Measurements from ENCODE around the gene LTO1. TPM values are rescaled to one million over a fixed set of nuclear protein-coding genes. Genes with fewer than 3 reads are reported as not detected.

LTO1 gene
- total RNA-seq, 1 experiment from 2014 or later, result 27.5 TPM

- TF ChIP-seq JUN (CRISPR knock-in tag; IDR thresholded peaks at IDR 0.05) (0 out of 2 replicates have a peak, but pooled peaks have one; percentile 35), RORB (CRISPR knock-in tag; IDR thresholded peaks at IDR 0.05) (no peak), MAX (CRISPR knock-in tag; IDR thresholded peaks at IDR 0.05) (peak; percentile 78), NFATC4 (CRISPR knock-in tag; IDR thresholded peaks at IDR 0.05) (no peak), ZNF317 (CRISPR knock-in tag; IDR thresholded peaks at IDR 0.05; ENCODE audit: borderline replicate concordance, low read depth) (no peak), NFYB (CRISPR knock-in tag; conservative IDR thresholded peaks at IDR 0.05; ENCODE audit: low read depth) (no peak), TEAD1 (CRISPR knock-in tag; IDR thresholded peaks at IDR 0.05) (peak; percentile 17; the same call in 1 of the 2 replicates), JAZF1 (CRISPR knock-in tag; IDR thresholded peaks at IDR 0.05) (no peak), CREM (CRISPR knock-in tag; IDR thresholded peaks at IDR 0.05) (no peak), EMX1 (CRISPR knock-in tag; IDR thresholded peaks at IDR 0.05) (no peak), NFE2L1 (CRISPR knock-in tag; IDR thresholded peaks at IDR 0.05) (no peak), ZNF263 (CRISPR knock-in tag; IDR thresholded peaks at IDR 0.05; ENCODE audit: low read depth) (no peak), ZNF671 (CRISPR knock-in tag; IDR thresholded peaks at IDR 0.05) (no peak), SOX15 (CRISPR knock-in tag; IDR thresholded peaks at IDR 0.05) (no peak), PREB (CRISPR knock-in tag; IDR thresholded peaks at IDR 0.05; ENCODE audit: borderline replicate concordance) (no peak), FOXP1 (CRISPR knock-in tag; IDR thresholded peaks at IDR 0.05; ENCODE audit: borderline replicate concordance) (peak; percentile 44; the same call in 1 of the 2 replicates), ZNF416 (CRISPR knock-in tag; IDR thresholded peaks at IDR 0.05) (no peak), E2F4 (CRISPR knock-in tag; IDR thresholded peaks at IDR 0.05; ENCODE audit: borderline replicate concordance, low read depth) (no peak), ELF4 (CRISPR knock-in tag; IDR thresholded peaks at IDR 0.05; ENCODE audit: low read depth) (no peak), SP1 (CRISPR knock-in tag; conservative IDR thresholded peaks at IDR 0.05) (no peak), ZSCAN18 (CRISPR knock-in tag; IDR thresholded peaks at IDR 0.05) (no peak), ZNF219 (CRISPR knock-in tag; IDR thresholded peaks at IDR 0.05; ENCODE audit: borderline replicate concordance) (no peak), TEAD4 (CRISPR knock-in tag; IDR thresholded peaks at IDR 0.05) (no peak)
- TF ChIP-seq, protein P1, sequence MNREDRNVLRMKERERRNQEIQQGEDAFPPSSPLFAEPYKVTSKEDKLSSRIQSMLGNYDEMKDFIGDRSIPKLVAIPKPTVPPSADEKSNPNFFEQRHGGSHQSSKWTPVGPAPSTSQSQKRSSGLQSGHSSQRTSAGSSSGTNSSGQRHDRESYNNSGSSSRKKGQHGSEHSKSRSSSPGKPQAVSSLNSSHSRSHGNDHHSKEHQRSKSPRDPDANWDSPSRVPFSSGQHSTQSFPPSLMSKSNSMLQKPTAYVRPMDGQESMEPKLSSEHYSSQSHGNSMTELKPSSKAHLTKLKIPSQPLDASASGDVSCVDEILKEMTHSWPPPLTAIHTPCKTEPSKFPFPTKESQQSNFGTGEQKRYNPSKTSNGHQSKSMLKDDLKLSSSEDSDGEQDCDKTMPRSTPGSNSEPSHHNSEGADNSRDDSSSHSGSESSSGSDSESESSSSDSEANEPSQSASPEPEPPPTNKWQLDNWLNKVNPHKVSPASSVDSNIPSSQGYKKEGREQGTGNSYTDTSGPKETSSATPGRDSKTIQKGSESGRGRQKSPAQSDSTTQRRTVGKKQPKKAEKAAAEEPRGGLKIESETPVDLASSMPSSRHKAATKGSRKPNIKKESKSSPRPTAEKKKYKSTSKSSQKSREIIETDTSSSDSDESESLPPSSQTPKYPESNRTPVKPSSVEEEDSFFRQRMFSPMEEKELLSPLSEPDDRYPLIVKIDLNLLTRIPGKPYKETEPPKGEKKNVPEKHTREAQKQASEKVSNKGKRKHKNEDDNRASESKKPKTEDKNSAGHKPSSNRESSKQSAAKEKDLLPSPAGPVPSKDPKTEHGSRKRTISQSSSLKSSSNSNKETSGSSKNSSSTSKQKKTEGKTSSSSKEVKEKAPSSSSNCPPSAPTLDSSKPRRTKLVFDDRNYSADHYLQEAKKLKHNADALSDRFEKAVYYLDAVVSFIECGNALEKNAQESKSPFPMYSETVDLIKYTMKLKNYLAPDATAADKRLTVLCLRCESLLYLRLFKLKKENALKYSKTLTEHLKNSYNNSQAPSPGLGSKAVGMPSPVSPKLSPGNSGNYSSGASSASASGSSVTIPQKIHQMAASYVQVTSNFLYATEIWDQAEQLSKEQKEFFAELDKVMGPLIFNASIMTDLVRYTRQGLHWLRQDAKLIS (CRISPR knock-in tag; IDR thresholded peaks at IDR 0.05; ENCODE audit: borderline replicate concordance), result 0 out of 2 replicates have a peak, but pooled peaks have one; percentile 78
- TF ChIP-seq, protein P2, sequence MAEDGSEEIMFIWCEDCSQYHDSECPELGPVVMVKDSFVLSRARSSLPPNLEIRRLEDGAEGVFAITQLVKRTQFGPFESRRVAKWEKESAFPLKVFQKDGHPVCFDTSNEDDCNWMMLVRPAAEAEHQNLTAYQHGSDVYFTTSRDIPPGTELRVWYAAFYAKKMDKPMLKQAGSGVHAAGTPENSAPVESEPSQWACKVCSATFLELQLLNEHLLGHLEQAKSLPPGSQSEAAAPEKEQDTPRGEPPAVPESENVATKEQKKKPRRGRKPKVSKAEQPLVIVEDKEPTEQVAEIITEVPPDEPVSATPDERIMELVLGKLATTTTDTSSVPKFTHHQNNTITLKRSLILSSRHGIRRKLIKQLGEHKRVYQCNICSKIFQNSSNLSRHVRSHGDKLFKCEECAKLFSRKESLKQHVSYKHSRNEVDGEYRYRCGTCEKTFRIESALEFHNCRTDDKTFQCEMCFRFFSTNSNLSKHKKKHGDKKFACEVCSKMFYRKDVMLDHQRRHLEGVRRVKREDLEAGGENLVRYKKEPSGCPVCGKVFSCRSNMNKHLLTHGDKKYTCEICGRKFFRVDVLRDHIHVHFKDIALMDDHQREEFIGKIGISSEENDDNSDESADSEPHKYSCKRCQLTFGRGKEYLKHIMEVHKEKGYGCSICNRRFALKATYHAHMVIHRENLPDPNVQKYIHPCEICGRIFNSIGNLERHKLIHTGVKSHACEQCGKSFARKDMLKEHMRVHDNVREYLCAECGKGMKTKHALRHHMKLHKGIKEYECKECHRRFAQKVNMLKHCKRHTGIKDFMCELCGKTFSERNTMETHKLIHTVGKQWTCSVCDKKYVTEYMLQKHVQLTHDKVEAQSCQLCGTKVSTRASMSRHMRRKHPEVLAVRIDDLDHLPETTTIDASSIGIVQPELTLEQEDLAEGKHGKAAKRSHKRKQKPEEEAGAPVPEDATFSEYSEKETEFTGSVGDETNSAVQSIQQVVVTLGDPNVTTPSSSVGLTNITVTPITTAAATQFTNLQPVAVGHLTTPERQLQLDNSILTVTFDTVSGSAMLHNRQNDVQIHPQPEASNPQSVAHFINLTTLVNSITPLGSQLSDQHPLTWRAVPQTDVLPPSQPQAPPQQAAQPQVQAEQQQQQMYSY (CRISPR knock-in tag; IDR thresholded peaks at IDR 0.05), result no peak
- TF ChIP-seq, protein P3, sequence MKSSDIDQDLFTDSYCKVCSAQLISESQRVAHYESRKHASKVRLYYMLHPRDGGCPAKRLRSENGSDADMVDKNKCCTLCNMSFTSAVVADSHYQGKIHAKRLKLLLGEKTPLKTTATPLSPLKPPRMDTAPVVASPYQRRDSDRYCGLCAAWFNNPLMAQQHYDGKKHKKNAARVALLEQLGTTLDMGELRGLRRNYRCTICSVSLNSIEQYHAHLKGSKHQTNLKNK (CRISPR knock-in tag; IDR thresholded peaks at IDR 0.05), result no peak
- TF ChIP-seq, protein P4, sequence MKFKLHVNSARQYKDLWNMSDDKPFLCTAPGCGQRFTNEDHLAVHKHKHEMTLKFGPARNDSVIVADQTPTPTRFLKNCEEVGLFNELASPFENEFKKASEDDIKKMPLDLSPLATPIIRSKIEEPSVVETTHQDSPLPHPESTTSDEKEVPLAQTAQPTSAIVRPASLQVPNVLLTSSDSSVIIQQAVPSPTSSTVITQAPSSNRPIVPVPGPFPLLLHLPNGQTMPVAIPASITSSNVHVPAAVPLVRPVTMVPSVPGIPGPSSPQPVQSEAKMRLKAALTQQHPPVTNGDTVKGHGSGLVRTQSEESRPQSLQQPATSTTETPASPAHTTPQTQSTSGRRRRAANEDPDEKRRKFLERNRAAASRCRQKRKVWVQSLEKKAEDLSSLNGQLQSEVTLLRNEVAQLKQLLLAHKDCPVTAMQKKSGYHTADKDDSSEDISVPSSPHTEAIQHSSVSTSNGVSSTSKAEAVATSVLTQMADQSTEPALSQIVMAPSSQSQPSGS (CRISPR knock-in tag; IDR thresholded peaks at IDR 0.05; ENCODE audit: borderline replicate concordance, low read depth), result no peak
Observed at GRCh38 chr11:69702769-69703452, 27.8 kb upstream of the LTO1 start (continued).
